HepG2 (cell line): ENCODE results near the gene PCYT2. TPM values are rescaled to one million over a fixed set of nuclear protein-coding genes. Genes with fewer than 3 reads are reported as not detected.

ENCODE experiments used
- ARID4A ChIP-seq: sonication (generic); formaldehyde crosslinking; IDR thresholded peaks from 2 replicates; pipeline ENCODE4 v1.5.0; 2020; ENCODE audit warnings: mild to moderate bottlenecking, missing genetic modification reagents, borderline replicate concordance
- ATF2 ChIP-seq: sonication (generic); formaldehyde crosslinking; IDR thresholded peaks from 2 replicates; pipeline ENCODE4 v1.4.0; 2020; ENCODE audit warnings: missing genetic modification reagents
- HIC2 ChIP-seq: sonication (generic); formaldehyde crosslinking; IDR thresholded peaks from 2 replicates; pipeline ENCODE4 v1.9.0; 2022; ENCODE audit warnings: low read depth, missing genetic modification reagents
- HNRNPL ChIP-seq: fragments of 200-400 bp; formaldehyde crosslinking; IDR thresholded peaks from 2 replicates; pipeline ENCODE4 v1.6.1; 2017; ENCODE audit warnings: mild to moderate bottlenecking, low read depth, low read length
- NFKBIZ ChIP-seq: IDR thresholded peaks from 2 replicates; pipeline ENCODE4 v1.6.1; 2018; ENCODE audit warnings: missing genetic modification reagents, missing compliant biosample characterization
- SIN3B ChIP-seq: fragments of 150-350 bp; IDR thresholded peaks from 2 replicates; pipeline ENCODE4 v1.6.1; 2014; ENCODE audit warnings: low read length
- SMYD3 ChIP-seq: sonication (generic); formaldehyde crosslinking; IDR thresholded peaks from 2 replicates; pipeline ENCODE4 v1.8.1; 2023; ENCODE audit warnings: mild to moderate bottlenecking, missing genetic modification reagents
- SRSF4 ChIP-seq: fragments of 200-400 bp; formaldehyde crosslinking; IDR thresholded peaks from one replicate; pipeline ENCODE4 v1.6.1; 2018; ENCODE audit warnings: mild to moderate bottlenecking, low read depth, low read length, moderate library complexity; ENCODE audit not compliant: poor library complexity, severe bottlenecking
- THAP9 ChIP-seq: sonication (generic); formaldehyde crosslinking; IDR thresholded peaks from 2 replicates; pipeline ENCODE4; 2020; ENCODE audit warnings: missing genetic modification reagents, mild to moderate bottlenecking, borderline replicate concordance
- WIZ ChIP-seq: sonication (generic); formaldehyde crosslinking; IDR thresholded peaks from 2 replicates; pipeline ENCODE4 v1.5.1; 2020; ENCODE audit warnings: mild to moderate bottlenecking, missing genetic modification reagents
- ZC3H4 ChIP-seq: sonication (generic); formaldehyde crosslinking; IDR thresholded peaks from 2 replicates; pipeline ENCODE4 v1.4.0; 2020; ENCODE audit warnings: missing genetic modification reagents, borderline replicate concordance
- ZNF205 ChIP-seq: IDR thresholded peaks from 2 replicates; pipeline ENCODE4 v1.6.1; 2018; ENCODE audit warnings: missing biosample characterization, missing genetic modification reagents
- ZNF207 ChIP-seq: fragments of 450-650 bp; IDR thresholded peaks from 2 replicates; pipeline ENCODE4 v1.6.1; 2016; ENCODE audit warnings: antibody characterized with exemption, borderline replicate concordance
- ZNF230 ChIP-seq: sonication (generic); formaldehyde crosslinking; IDR thresholded peaks from 2 replicates; pipeline ENCODE4 v1.4.0; 2020; ENCODE audit warnings: mild to moderate bottlenecking, missing genetic modification reagents
- ZNF275 ChIP-seq: sonication (generic); formaldehyde crosslinking; IDR thresholded peaks from 2 replicates; pipeline ENCODE4 v1.8.0; 2022; ENCODE audit warnings: missing genetic modification reagents, mild to moderate bottlenecking, inconsistent platforms, borderline replicate concordance
- ZNF781 ChIP-seq: sonication (generic); formaldehyde crosslinking; IDR thresholded peaks from 2 replicates; pipeline ENCODE4 v1.5.1; 2020; ENCODE audit warnings: borderline replicate concordance, mild to moderate bottlenecking, missing genetic modification reagents; ENCODE audit errors: not compliant biosample characterization
- polyA plus RNA-seq, 8 experiments: library from polyadenylated mRNA; depleted of rRNA in 3 of 8; stranded (reverse) in 7 of 8; unstranded in 1 of 8; fragments of >200 nt; fragmentation: Illumina TruSeq in 4 of 8; extraction: Trizol in 4 of 8; gene quantifications; 2 replicates each; pipeline versions ENCODE4 v1.2.1 to v1.2.3, GENCODE V29; 2011 to 2016; ENCODE audit warnings: low read depth in 4 of 8, missing spikeins in 1 of 8, mixed read lengths in 1 of 8; ENCODE audit not compliant: insufficient read depth in 1 of 8
- total RNA-seq, 5 experiments: library from RNA; depleted of rRNA; stranded (reverse); fragments of >200 nt; fragmentation: Illumina TruSeq; extraction: Trizol; gene quantifications; 2 replicates each; pipeline ENCODE4 v1.2.3, GENCODE V29; 2016; ENCODE audit warnings: low read depth in 1 of 5

PCYT2 gene
- total and polyA plus RNA-seq, 2 of the 13 experiments (the other 11 are each of a cell fraction or from before 2014, with no cell fraction given), result 147 to 297 TPM

GRCh38 chr17:81927653-81928543, 16.7 kb upstream of the PCYT2 start, which contains the start of gene MAFG (continued):
- TF ChIP-seq ARID4A (CRISPR knock-in tag), result peak; percentile 87
- TF ChIP-seq ZNF205, result no peak
- TF ChIP-seq ZC3H4 (CRISPR knock-in tag), result peak; percentile 71; the same call in 1 of the 2 replicates
- TF ChIP-seq SMYD3, result peak; percentile 48; the same call in 1 of the 2 replicates
- peak; percentile 95; the same call in 1 of the 2 replicates for TF ChIP-seq ZNF275 (CRISPR knock-in tag)
- TF ChIP-seq ZNF207, result no peak
- no peak for TF ChIP-seq NFKBIZ (CRISPR knock-in tag)
- TF ChIP-seq ZNF230 (CRISPR knock-in tag), result no peak
- TF ChIP-seq ZNF781 (CRISPR knock-in tag), result no peak
- TF ChIP-seq ATF2, result 0 out of 2 replicates have a peak, but pooled peaks have one; percentile 38
- TF ChIP-seq THAP9 (CRISPR knock-in tag), result no peak
- TF ChIP-seq HNRNPL, result no peak
- no peak; the same call in 1 of the 2 replicates for TF ChIP-seq SIN3B
- TF ChIP-seq HIC2 (CRISPR knock-in tag), result no peak
- no peak for TF ChIP-seq SRSF4
- TF ChIP-seq WIZ (CRISPR knock-in tag), result no peak
